ENCODE results near the gene LRRC38. TPM values are rescaled to one million over a fixed set of nuclear protein-coding genes. Genes with fewer than 3 reads are reported as not detected.
"Not testable (repeated sequence)": the region's sequence is repeated elsewhere in the genome, so short reads cannot be mapped to it uniquely, and the experiment has no call there.

Gene LRRC38
- total RNA-seq (under 1 TPM in 1 of 7 donors, not detected in 6; 0.10 TPM), polyA plus RNA-seq (under 1 TPM; 0.27 to 0.44 TPM)
- long read RNA-seq, donor 1, result 0 reads
- long read RNA-seq, donor 2, result 0 reads
- long read RNA-seq, donor 3, result 0 reads

- 5 to 8% (median 6%) methylated on average over 27 to 34 of the region's 34 CpGs for WGBS, 3 donors
- no peaks in the 10 kb centered on the region for H3K9me3 ChIP-seq
- intact Hi-C loops (cut with DNase I), result no loop called here
- TF ChIP-seq POLR2A (IDR thresholded peaks at IDR 0.05), result no peak
- no peak for TF ChIP-seq EP300 (IDR thresholded peaks at IDR 0.05)
- no peak for TF ChIP-seq CTCF (IDR thresholded peaks at IDR 0.05)
- H3K27ac ChIP-seq, result no peak within 1 kb of the TSS
- no peaks in the 10 kb centered on the region for H3K36me3 ChIP-seq
- no peak for DNase-seq
- H3K4me3 ChIP-seq, result no peak within 1 kb of the TSS
- H3K27me3 ChIP-seq, result no peaks in the 10 kb centered on the region
- H3K4me1 ChIP-seq (ENCODE audit: insufficient read depth), result peaks cover 5% of the 10 kb centered on the region
Observed at GRCh38 chr1:13513895-13514546, at the start of gene LRRC38. Gene LRRC38 (minus strand): TSS chr1:13514003. CDS start chr1:13513593, 410 bp downstream.

- intact Hi-C loops (cut with DNase I); DNase-seq; H3K4me1 ChIP-seq (ENCODE audit: insufficient read depth); H3K4me3 ChIP-seq; H3K27ac ChIP-seq; H3K9me3 ChIP-seq; H3K27me3 ChIP-seq; H3K36me3 ChIP-seq: not testable (repeated sequence)
- WGBS, 3 donors, result 89 to 92% (median 90%) methylated on average over 11 of the region's 11 CpGs
Observed at GRCh38 chr1:13562981-13563380, 49.2 kb upstream of the LRRC38 start.

GRCh38 chr1:13560541-13560940 is 46.7 kb upstream of the LRRC38 start:
- no peak for DNase-seq
- Histone ChIP-seq H3K36me3 (no peaks in the 10 kb centered on the region), H3K4me1 (ENCODE audit: insufficient read depth) (no peaks in the 10 kb centered on the region), H3K27me3 (no peaks in the 10 kb centered on the region), H3K4me3 (no peak overlapping the region), H3K27ac (no peak overlapping the region), H3K9me3 (no peaks in the 10 kb centered on the region)
- TF ChIP-seq CTCF (IDR thresholded peaks at IDR 0.05) (no peak), EP300 (IDR thresholded peaks at IDR 0.05) (no peak), POLR2A (IDR thresholded peaks at IDR 0.05) (no peak)
- 84 to 87% (median 85%) methylated on average over 6 of the region's 6 CpGs for WGBS, 3 donors
- intact Hi-C loops (cut with DNase I), result no loop called here

GRCh38 chr1:13556224-13556764 is 42.5 kb upstream of the LRRC38 start:
- H3K36me3 ChIP-seq, result no peaks in the 10 kb centered on the region
- H3K9me3 ChIP-seq, result no peaks in the 10 kb centered on the region
- DNase-seq, result no peak
- no peak overlapping the region for H3K4me3 ChIP-seq
- WGBS, 3 donors, result 69 to 77% (median 75%) methylated on average over 6 of the region's 6 CpGs
- no peaks in the 10 kb centered on the region for H3K27me3 ChIP-seq
- H3K27ac ChIP-seq, result no peak overlapping the region
- TF ChIP-seq CTCF (IDR thresholded peaks at IDR 0.05), result no peak
- no peak for TF ChIP-seq EP300 (IDR thresholded peaks at IDR 0.05)
- no peak for TF ChIP-seq POLR2A (IDR thresholded peaks at IDR 0.05)
- H3K4me1 ChIP-seq (ENCODE audit: insufficient read depth), result no peaks in the 10 kb centered on the region
- intact Hi-C loops (cut with DNase I), result no loop called here

- TF ChIP-seq POLR2A (IDR thresholded peaks at IDR 0.05) (no peak), EP300 (IDR thresholded peaks at IDR 0.05) (no peak), CTCF (IDR thresholded peaks at IDR 0.05) (no peak)
- DNase-seq, result no peak
- intact Hi-C loops (cut with DNase I), result no loop called here
- H3K4me1 ChIP-seq (ENCODE audit: insufficient read depth), result no peaks in the 10 kb centered on the region
- no peak overlapping the region for H3K27ac ChIP-seq
- H3K4me3 ChIP-seq, result no peak overlapping the region
- no peaks in the 10 kb centered on the region for H3K9me3 ChIP-seq
- no peaks in the 10 kb centered on the region for H3K27me3 ChIP-seq
- WGBS, 3 donors, result 96 to 98% (median 97%) methylated on average over 28 of the region's 28 CpGs
- H3K36me3 ChIP-seq, result no peaks in the 10 kb centered on the region
Observed at GRCh38 chr1:13554798-13555197, 41.0 kb upstream of the LRRC38 start.

All from ovary (tissue), 10 donors.